K562 (cell line): ENCODE measurements around the gene SLC4A1. TPM values are rescaled to one million over a fixed set of nuclear protein-coding genes. Genes with fewer than 3 reads are reported as not detected.

Experiments used
- ADNP ChIP-seq: fragments of 200-800 bp; sonication (Bioruptor generic); IDR thresholded peaks from 2 replicates; pipeline ENCODE4 v1.6.1; 2016; ENCODE audit warnings: missing genetic modification characterization, missing compliant biosample characterization
- ATF2 ChIP-seq: sonication (generic); formaldehyde crosslinking; IDR thresholded peaks from 2 replicates; pipeline ENCODE4 v1.8.1; 2022; ENCODE audit warnings: missing genetic modification reagents
- E2F4 ChIP-seq: sonication (generic); formaldehyde crosslinking; IDR thresholded peaks from 2 replicates; pipeline ENCODE4 v1.8.0; 2022; ENCODE audit warnings: mild to moderate bottlenecking, low read depth, missing genetic modification reagents
- FOXA1 ChIP-seq: fragments of 450-650 bp; IDR thresholded peaks from 2 replicates; pipeline ENCODE4 v1.6.1; 2016; ENCODE audit warnings: mild to moderate bottlenecking, borderline replicate concordance
- HDAC2 ChIP-seq: fragments of 450-650 bp; IDR thresholded peaks from 2 replicates; pipeline ENCODE4 v1.6.1; 2016; ENCODE audit warnings: mild to moderate bottlenecking
- MBD1 ChIP-seq: fragments of 250-450 bp; sonication (Bioruptor Pico); IDR thresholded peaks from 2 replicates; pipeline ENCODE4 v1.8.0; 2022; ENCODE audit warnings: inconsistent platforms
- NCOA4 ChIP-seq: fragments of 450-650 bp; IDR thresholded peaks from 2 replicates; pipeline ENCODE4 v1.6.1; 2018; ENCODE audit warnings: mild to moderate bottlenecking; ENCODE audit not compliant: partially characterized antibody
- RAD51 ChIP-seq: fragments of 450-650 bp; IDR thresholded peaks from 2 replicates; pipeline ENCODE4 v1.7.1; 2016; ENCODE audit warnings: low read depth, mild to moderate bottlenecking, borderline replicate concordance
- STAT6 ChIP-seq: sonication (generic); formaldehyde crosslinking; IDR thresholded peaks from 2 replicates; pipeline ENCODE4 v1.8.1; 2023; ENCODE audit warnings: mild to moderate bottlenecking, missing genetic modification reagents
- TSHZ1 ChIP-seq: fragments of 250-450 bp; sonication (Bioruptor Pico); IDR thresholded peaks from 2 replicates; pipeline ENCODE4 v1.4.0; 2020; ENCODE audit warnings: mild to moderate bottlenecking, moderate library complexity
- ZBTB1 ChIP-seq: sonication (generic); formaldehyde crosslinking; IDR thresholded peaks from 2 replicates; pipeline ENCODE4 v1.8.1; 2023; ENCODE audit warnings: missing genetic modification reagents, low read depth, mild to moderate bottlenecking, borderline replicate concordance
- ZKSCAN8 ChIP-seq: fragments of 200-800 bp; sonication (Bioruptor generic); IDR thresholded peaks from 2 replicates; pipeline ENCODE4 v1.6.1; 2016; ENCODE audit warnings: missing genetic modification characterization, missing compliant biosample characterization
- ZNF224 ChIP-seq: sonication (generic); formaldehyde crosslinking; IDR thresholded peaks from 2 replicates; pipeline ENCODE4 v1.8.0; 2022; ENCODE audit warnings: mild to moderate bottlenecking, missing genetic modification reagents
- ZNF780A ChIP-seq: fragments of 250-450 bp; sonication (Bioruptor Pico); IDR thresholded peaks from 2 replicates; pipeline ENCODE4 v1.5.0; 2021; ENCODE audit warnings: mild to moderate bottlenecking
- polyA plus RNA-seq, 8 experiments: library from polyadenylated mRNA; depleted of rRNA in 4 of 8; stranded (reverse) in 5 of 8; unstranded in 3 of 8; fragments of >200 nt; fragmentation: Nextera tagmentation in 2 of 8; fragmentation: Illumina TruSeq in 1 of 8; extraction: Ambion mirVana in 2 of 8; extraction: Trizol in 1 of 8; gene quantifications; 2 replicates each; pipeline versions ENCODE4 v1.2.1 to v1.2.3, GENCODE V29; 2011 to 2014; ENCODE audit warnings: inconsistent platforms in 1 of 8, missing spikeins in 1 of 8
- total RNA-seq, 7 experiments: library from RNA; depleted of rRNA in 6 of 7; stranded (reverse); fragments of >200 nt in 6 of 7; fragmentation: Illumina TruSeq in 2 of 7; extraction: Trizol in 2 of 7; gene quantifications; 2 replicates each; pipeline versions ENCODE4 v1.2.1 to v1.2.3, GENCODE V29; 2011 to 2021; ENCODE audit warnings: low replicate concordance in 1 of 7

Gene SLC4A1
- total and polyA plus RNA-seq, 9 of the 15 experiments (the other 6 are each of a cell fraction or from before 2014, with no cell fraction given): 0.14 to 1.00 (median 0.53) TPM

- TF ChIP-seq ADNP (tag) (no peak), E2F4 (no peak), FOXA1 (no peak), ZKSCAN8 (CRISPR knock-in tag) (no peak), STAT6 (CRISPR knock-in tag) (no peak), TSHZ1 (no peak), ZNF224 (CRISPR knock-in tag) (no peak), HDAC2 (no peak), MBD1 (CRISPR knock-in tag) (no peak), ATF2 (CRISPR knock-in tag) (no peak), ZNF780A (CRISPR knock-in tag) (no peak), NCOA4 (no peak), ZBTB1 (CRISPR knock-in tag) (no peak), RAD51 (no peak)
Measured at GRCh38 chr17:44219108-44219615, 48.8 kb downstream of the SLC4A1 start (continued).
